GM23338 (cell line): ENCODE data around the gene SULT1A1. TPM values are rescaled to one million over a fixed set of nuclear protein-coding genes. Genes with fewer than 3 reads are reported as not detected.
"Not testable (repeated sequence)": the region's sequence is repeated elsewhere in the genome, so short reads cannot be mapped to it uniquely, and the experiment has no call there.

Source experiments
- ATAC-seq: fragments of 200-7000 bp; cut with Tn5 transposase; 3 replicates; pipeline ENCODE4 v1.9.1; 2020
- DNase-seq: peaks from one replicate; pipeline ENCODE4 v3.0.0-alpha.2; 2015; ENCODE audit warnings: low spot score
- H2AFZ ChIP-seq: fragments of 200-600 bp; sonication (generic); 2 replicates; pipeline ENCODE4 v1.8.0; 2016; ENCODE audit warnings: antibody characterized with exemption, mild to moderate bottlenecking, moderate library complexity
- H3F3A ChIP-seq: fragments of 200-600 bp; sonication (generic); replicated peaks from 2 replicates; pipeline ENCODE4 v1.8.0; 2017; ENCODE audit warnings: antibody characterized with exemption, mixed run types, low read depth
- H3K27ac ChIP-seq: fragments of 200-600 bp; sonication (generic); 2 replicates; pipeline ENCODE4 v1.6.1; 2016; ENCODE audit warnings: low read depth
- H3K27me3 ChIP-seq: fragments of 200-600 bp; sonication (generic); 2 replicates; pipeline ENCODE4 v1.8.0; 2016; ENCODE audit warnings: mild to moderate bottlenecking, mixed run types, moderate library complexity; ENCODE audit not compliant: insufficient read depth
- H3K36me3 ChIP-seq: fragments of 200-600 bp; sonication (generic); 2 replicates; pipeline ENCODE4 v1.8.0; 2016; ENCODE audit warnings: mild to moderate bottlenecking; ENCODE audit not compliant: insufficient read depth
- H3K4me1 ChIP-seq: fragments of 200-600 bp; sonication (generic); 2 replicates; pipeline ENCODE4 v1.8.0; 2016; ENCODE audit warnings: mild to moderate bottlenecking, moderate library complexity; ENCODE audit not compliant: insufficient read depth
- H3K4me2 ChIP-seq: fragments of 200-600 bp; sonication (generic); 2 replicates; pipeline ENCODE4 v1.7.1; 2017; ENCODE audit warnings: mixed run types
- H3K4me3 ChIP-seq: fragments of 200-600 bp; sonication (generic); 2 replicates; pipeline ENCODE4 v1.6.1; 2016; ENCODE audit warnings: mixed run types
- H3K79me2 ChIP-seq: fragments of 200-600 bp; sonication (generic); replicated peaks from 2 replicates; pipeline ENCODE4 v1.8.0; 2017; ENCODE audit warnings: mild to moderate bottlenecking; ENCODE audit not compliant: insufficient read depth
- H3K9me2 ChIP-seq: fragments of 200-600 bp; sonication (generic); 2 replicates; pipeline ENCODE4 v1.8.0; 2017; ENCODE audit not compliant: insufficient read depth
- H4K20me1 ChIP-seq: fragments of 200-600 bp; sonication (generic); replicated peaks from 2 replicates; pipeline ENCODE4 v1.8.0; 2017; ENCODE audit warnings: mild to moderate bottlenecking; ENCODE audit not compliant: insufficient read depth
- H3K27ac Mint-ChIP-seq: 2 replicates; pipeline ENCODE4 v1.8.0; 2020; ENCODE audit warnings: inconsistent platforms, mild to moderate bottlenecking, moderate library complexity, mixed read lengths
- H3K27me3 Mint-ChIP-seq: 3 replicates; pipeline ENCODE4 v1.8.0; 2022; ENCODE audit warnings: low read depth, mild to moderate bottlenecking, moderate library complexity, mixed read lengths, inconsistent platforms; ENCODE audit not compliant: insufficient read depth, poor library complexity
- H3K36me3 Mint-ChIP-seq: 3 replicates; pipeline ENCODE4 v1.8.0; 2021; ENCODE audit warnings: low read depth, mild to moderate bottlenecking, inconsistent platforms, moderate library complexity, mixed read lengths
- H3K4me1 Mint-ChIP-seq: 3 replicates; pipeline ENCODE4 v1.8.0; 2020; ENCODE audit warnings: mild to moderate bottlenecking, inconsistent platforms, mixed read lengths
- H3K4me3 Mint-ChIP-seq: 3 replicates; pipeline ENCODE4 v1.8.0; 2021; ENCODE audit warnings: moderate library complexity, mild to moderate bottlenecking, inconsistent platforms, mixed read lengths
- H3K9me3 Mint-ChIP-seq: 3 replicates; pipeline ENCODE4 v1.8.0; 2020; ENCODE audit warnings: moderate library complexity, mild to moderate bottlenecking, inconsistent platforms, mixed read lengths
- polyA plus RNA-seq: library from polyadenylated mRNA; unstranded; fragments of >200 nt; fragmentation: Nextera tagmentation; extraction: Ambion mirVana; gene quantifications from 2 replicates; pipeline ENCODE4 v1.2.1, GENCODE V29; 2016
- total RNA-seq: library from RNA; depleted of rRNA; stranded (reverse); fragments of >200 nt; shearing (Covaris generic); gene quantifications from 2 replicates; pipeline ENCODE4 v1.2.3, GENCODE V29; 2014

The SULT1A1 gene
- total and polyA plus RNA-seq, 2 experiments from 2014 or later = 1.7 to 2.4 TPM

DNA sequence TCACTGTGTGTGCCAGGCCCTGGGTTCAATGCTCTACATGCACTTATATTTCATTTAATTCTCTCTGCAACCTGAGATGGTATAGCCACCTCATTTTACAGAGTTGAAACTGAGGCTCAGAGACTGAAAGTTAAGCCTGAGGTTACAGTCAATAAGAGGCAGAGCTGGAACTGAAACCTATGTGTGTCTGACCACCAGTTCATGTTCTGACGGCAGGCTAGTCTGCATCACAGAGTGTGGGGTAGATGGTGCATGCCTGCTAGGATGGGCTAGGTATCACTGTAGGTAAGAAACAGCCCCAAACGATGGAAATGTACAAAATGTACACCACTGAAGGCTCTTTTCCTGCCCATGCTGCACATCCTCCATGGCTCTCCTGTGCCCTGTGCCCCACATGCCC, 30.1 kb upstream of the SULT1A1 start:
- H3K4me3 ChIP-seq, H3K4me3 Mint-ChIP-seq, H3K4me1 ChIP-seq, H4K20me1 ChIP-seq, H3K9me3 Mint-ChIP-seq, H3K79me2 ChIP-seq, H3K27ac Mint-ChIP-seq, H3K36me3 Mint-ChIP-seq, H3K36me3 ChIP-seq, H3K4me2 ChIP-seq, ATAC-seq, H2AFZ ChIP-seq, H3K27me3 ChIP-seq, H3K27ac ChIP-seq, H3F3A ChIP-seq, H3K9me2 ChIP-seq, H3K27me3 Mint-ChIP-seq, DNase-seq, H3K4me1 Mint-ChIP-seq: not testable (repeated sequence)

DNA sequence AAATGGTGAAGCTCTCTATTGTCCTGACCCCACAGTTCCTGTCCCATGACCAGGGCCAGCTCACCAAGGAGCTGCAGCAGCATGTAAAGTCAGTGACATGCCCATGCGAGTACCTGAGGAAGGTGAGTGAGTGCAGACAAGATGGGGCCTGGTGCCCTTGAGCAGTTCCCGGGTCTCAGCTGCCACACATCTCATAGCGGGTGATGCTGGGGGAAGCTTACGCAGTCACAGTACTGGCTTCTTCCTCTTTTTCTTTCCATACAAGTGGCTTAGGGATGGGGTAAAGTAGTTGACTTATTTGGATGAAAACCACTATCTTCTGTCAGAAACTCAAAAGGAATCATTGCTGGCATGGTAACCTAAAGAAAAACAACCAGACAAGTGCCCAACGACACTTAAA, 28.5 kb upstream of the SULT1A1 start:
- DNase-seq, ATAC-seq, H3K9me3 Mint-ChIP-seq, H3K79me2 ChIP-seq, H4K20me1 ChIP-seq, H3K4me2 ChIP-seq, H2AFZ ChIP-seq, H3F3A ChIP-seq, H3K9me2 ChIP-seq, H3K27me3 Mint-ChIP-seq, H3K4me1 ChIP-seq, H3K27ac Mint-ChIP-seq, H3K36me3 Mint-ChIP-seq, H3K4me3 ChIP-seq, H3K36me3 ChIP-seq, H3K27ac ChIP-seq, H3K27me3 ChIP-seq, H3K4me3 Mint-ChIP-seq, H3K4me1 Mint-ChIP-seq: not testable (repeated sequence)

DNA sequence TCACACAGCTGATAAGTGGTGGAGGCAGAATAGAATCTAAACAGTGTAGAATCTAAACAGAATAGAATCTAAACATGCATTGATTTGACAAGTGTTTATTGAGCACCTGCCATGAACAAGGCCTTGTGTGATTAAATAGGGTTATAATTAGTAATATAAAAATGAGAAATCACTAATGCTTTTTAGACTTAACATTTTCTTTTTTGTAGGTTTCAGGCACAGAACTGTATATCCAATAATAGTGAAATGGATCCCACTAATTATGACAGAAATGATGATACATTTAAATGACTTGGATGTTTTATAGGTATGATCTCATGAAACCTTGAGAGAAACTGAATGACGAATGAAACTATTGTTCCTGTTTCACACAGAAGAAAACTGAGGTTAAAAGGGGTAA, 27.9 kb upstream of the SULT1A1 start, which contains the start of gene NPIPB8:
Gene NPIPB8 (plus strand): TSS at position 301 of the 400 bp plus-strand sequence. CDS start 296 bp downstream, outside the sequence.
- not testable (repeated sequence) for H3K79me2 ChIP-seq, H3K4me3 Mint-ChIP-seq, ATAC-seq, H3K9me3 Mint-ChIP-seq, H3K27ac ChIP-seq, H3K4me2 ChIP-seq, H3K9me2 ChIP-seq, H3K27ac Mint-ChIP-seq, DNase-seq, H3F3A ChIP-seq, H2AFZ ChIP-seq, H3K4me1 Mint-ChIP-seq, H3K36me3 Mint-ChIP-seq, H3K36me3 ChIP-seq, H4K20me1 ChIP-seq, H3K4me3 ChIP-seq, H3K27me3 ChIP-seq, H3K4me1 ChIP-seq, H3K27me3 Mint-ChIP-seq

DNA sequence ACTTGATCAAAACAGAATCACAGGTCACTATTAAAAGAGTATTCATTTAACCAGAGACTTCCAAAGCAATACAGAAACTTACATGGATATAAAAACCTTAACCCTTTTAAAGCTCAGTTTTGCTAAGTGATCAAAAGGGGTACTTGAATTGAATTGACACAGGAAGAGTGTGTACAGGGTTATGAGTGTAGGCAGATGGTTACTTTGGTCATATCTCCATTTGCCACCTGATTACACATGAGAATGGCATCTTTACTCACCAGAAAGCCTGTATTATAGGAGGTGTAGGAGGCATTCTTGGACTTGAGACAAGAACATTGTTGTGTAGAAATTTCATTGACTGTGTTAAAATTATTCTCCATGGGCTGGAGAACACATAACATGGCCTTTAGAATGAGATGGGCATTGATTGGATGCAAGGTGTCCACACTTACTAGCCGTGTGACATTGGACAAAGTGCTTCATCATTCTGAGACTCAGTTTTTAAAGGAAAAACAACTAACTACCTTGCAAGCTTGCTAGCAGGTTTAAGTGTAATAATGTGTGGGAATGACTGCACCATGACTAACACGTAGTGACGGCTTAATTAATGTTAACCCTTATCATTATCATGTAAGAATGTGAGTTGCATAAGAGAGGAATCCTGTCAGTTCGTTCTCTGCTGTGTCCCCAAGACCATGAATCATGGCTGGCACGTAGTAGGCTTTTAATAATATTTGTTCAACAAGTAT, 26.4 kb upstream of the SULT1A1 start:
- H2AFZ ChIP-seq, H3F3A ChIP-seq, H3K4me3 Mint-ChIP-seq, H3K79me2 ChIP-seq, H3K9me2 ChIP-seq, DNase-seq, H3K36me3 ChIP-seq, H3K27me3 ChIP-seq, H3K36me3 Mint-ChIP-seq, H3K4me2 ChIP-seq, ATAC-seq, H3K27ac ChIP-seq, H3K27me3 Mint-ChIP-seq, H4K20me1 ChIP-seq, H3K4me3 ChIP-seq, H3K4me1 ChIP-seq, H3K9me3 Mint-ChIP-seq, H3K4me1 Mint-ChIP-seq, H3K27ac Mint-ChIP-seq: not testable (repeated sequence)

DNA sequence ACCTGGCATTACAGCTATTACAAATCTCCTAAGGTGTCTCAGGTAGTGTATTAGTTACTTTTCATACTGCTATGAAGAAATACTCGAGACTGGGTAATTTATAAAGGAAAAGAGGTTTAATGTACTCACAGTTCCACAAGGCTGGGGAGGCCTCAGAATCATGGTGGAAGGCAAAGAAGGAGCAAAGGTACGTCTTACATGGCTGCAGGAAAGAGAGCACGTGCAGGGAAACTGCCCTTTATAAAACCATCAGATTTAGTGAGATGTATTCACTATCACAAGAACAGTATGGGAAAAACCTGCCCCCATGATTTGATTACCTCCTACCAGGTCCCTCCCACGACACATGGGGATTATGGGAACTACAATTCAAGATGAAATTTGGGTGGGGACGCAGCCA, 21.1 kb upstream of the SULT1A1 start:
- H3K4me2 ChIP-seq, H3K27me3 ChIP-seq, H3K79me2 ChIP-seq, H3K27ac ChIP-seq, H3K27ac Mint-ChIP-seq, H3K9me2 ChIP-seq, ATAC-seq, H3K9me3 Mint-ChIP-seq, DNase-seq, H3K36me3 Mint-ChIP-seq, H3K4me3 Mint-ChIP-seq, H3K4me3 ChIP-seq, H4K20me1 ChIP-seq, H2AFZ ChIP-seq, H3K4me1 ChIP-seq, H3K27me3 Mint-ChIP-seq, H3K36me3 ChIP-seq, H3K4me1 Mint-ChIP-seq, H3F3A ChIP-seq: not testable (repeated sequence)
